GM18499 (cell line): ENCODE data around the gene SCLT1.

Experiments used
- ATAC-seq: cut with Tn5 transposase; IDR thresholded peaks from one replicate; pipeline ENCODE4 v1.9.1; 2021; ENCODE audit warnings: moderate number of reproducible peaks; ENCODE audit not compliant: insufficient read depth, unreplicated experiment

The SCLT1 gene

DNA sequence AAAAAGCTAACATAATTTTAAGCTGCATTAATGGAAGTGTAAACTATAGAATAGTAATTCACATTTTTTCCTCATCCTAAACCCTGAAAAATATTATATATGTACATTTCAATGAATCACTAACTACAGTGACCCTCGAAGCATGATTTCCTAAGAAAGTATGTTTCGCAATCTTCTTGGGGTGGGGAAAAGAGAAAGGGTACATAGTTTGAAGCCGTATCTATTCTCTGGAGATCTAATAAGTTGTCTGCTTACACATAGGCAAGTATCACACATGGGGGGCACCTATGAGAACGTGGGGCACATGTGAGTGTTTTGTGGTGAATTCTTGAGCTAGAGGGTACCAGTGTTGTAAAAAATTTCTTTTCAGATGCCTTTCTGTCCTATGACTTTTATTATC, 212.7 kb downstream of the SCLT1 start:
- no peak for ATAC-seq

DNA sequence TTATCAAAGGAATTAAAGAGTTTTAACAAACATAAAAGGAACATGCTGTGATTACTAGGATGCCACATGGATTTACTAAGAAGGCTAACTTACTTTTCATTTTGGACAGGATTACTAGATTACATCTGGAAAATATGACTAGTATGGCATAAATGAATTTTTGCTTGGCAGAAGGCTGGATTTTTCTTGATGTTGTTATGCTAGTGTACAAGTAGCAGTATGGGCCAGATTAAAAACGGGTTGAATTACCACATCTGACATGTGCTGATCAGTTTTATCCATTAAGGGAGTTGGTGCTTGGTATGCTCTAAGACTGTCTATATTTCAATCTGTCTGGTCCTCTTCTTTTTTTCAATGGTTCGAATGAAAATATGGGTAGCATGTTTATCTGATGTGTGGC, 213.4 kb downstream of the SCLT1 start:
- ATAC-seq: no peak

DNA sequence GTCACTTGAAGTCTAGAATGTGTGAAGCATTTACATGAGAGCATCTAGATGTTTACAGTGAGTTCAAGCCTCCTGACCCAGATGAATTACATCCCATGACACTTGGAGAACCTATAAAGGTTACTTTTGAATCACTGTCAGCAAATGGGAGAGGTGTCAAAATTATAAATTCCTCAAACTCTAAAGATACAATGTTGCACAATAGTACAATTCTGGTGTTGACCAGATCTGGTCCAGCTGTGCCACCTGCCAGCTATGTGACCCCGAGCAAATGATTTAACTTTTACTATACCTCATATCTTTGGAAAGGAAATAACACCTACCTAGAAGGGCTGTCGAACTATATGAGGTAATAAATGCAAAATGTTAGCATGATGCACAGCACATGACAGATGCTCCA, 214.1 kb downstream of the SCLT1 start:
- ATAC-seq: no peak

DNA sequence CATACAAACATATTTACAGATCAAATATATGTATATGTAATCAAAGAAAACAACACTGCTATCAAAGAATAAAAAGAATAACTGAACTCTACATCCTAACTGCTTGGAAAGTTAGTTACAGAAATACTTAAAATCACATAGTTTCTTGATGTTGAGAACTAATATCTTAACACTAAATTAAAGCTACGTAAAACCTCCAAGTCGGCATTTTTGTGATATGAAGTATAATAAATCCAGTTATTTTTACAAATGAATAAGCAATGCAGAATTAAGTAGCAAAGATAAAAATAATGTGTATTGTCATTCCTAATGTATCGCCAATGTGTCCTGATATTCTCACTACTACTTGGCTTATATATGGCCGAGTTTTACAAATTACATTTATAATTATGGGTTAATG, 215.4 kb downstream of the SCLT1 start:
- no peak for ATAC-seq

- no peak for ATAC-seq
Measured at GRCh38 chr4:128876200-128876599, 217.1 kb downstream of the SCLT1 start.

- no peak for ATAC-seq
Measured at GRCh38 chr4:128871948-128872347, 221.4 kb downstream of the SCLT1 start.

DNA sequence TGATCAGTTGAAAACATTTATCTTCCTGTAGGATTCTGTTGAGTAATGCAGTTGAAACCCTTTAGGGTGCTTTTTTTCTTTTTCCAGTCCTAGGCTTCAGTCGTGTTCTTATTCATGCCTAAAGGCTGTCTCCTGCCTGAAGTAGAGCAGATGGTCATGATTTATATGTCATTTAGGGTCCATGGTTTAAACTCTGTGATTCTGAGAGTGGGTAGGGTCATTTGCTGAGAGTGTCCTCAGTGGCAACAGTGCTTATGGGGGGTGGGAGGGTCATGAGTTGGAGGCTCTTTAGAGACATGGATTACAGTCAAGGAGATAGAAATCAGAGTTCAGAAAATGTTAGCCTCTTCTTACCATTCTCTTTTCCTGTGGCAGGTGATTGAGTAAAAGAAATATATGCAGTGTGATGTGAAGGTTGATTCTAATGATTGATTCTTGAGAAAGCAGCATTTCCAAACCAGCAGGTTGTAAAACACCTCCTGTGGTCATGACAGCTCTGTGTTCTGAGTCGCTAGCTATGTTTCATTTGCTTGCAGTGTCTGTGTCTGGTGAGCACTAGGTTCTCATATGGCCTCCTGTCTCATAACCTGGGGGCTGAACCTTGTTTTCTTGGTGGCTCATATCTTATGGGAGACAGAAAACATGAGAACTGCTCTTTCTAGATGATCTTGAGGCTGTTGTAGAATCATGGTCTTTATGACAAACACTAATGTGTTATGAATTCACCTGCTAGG, 223.4 kb downstream of the SCLT1 start:
- no peak for ATAC-seq

GRCh38 chr4:128868758-128869157, 224.6 kb downstream of the SCLT1 start:
- no peak for ATAC-seq

DNA sequence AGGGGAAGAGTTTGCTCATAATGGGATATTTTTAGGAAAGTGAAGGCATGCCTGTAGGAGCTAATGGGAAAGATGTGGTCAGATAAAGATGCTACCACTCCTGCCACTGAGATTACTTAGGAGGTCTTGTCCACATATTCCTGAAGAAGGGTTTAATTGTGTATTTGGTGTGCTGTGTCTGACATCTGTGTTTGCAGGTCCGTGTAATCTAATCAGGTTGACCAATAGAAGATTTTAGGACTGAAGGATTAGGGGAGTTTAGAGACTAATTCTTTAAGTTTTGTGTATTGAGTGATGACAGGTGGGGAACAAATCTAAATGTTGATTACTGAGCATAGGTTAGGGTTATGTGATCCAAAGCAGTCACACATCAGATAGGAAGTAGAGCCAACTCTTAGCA, 226.6 kb downstream of the SCLT1 start:
- ATAC-seq: no peak

- no peak for ATAC-seq
Measured at GRCh38 chr4:128866269-128866668, 227.1 kb downstream of the SCLT1 start.

- no peak for ATAC-seq
Measured at GRCh38 chr4:128865132-128865531, 228.2 kb downstream of the SCLT1 start.

- no peak for ATAC-seq
Measured at GRCh38 chr4:128863312-128864075, 229.8 kb downstream of the SCLT1 start.

- ATAC-seq: peak; percentile 41
Measured at GRCh38 chr4:128862608-128863311, 230.6 kb downstream of the SCLT1 start.

- ATAC-seq: no peak
Measured at GRCh38 chr4:128861856-128862518, 231.4 kb downstream of the SCLT1 start.

DNA sequence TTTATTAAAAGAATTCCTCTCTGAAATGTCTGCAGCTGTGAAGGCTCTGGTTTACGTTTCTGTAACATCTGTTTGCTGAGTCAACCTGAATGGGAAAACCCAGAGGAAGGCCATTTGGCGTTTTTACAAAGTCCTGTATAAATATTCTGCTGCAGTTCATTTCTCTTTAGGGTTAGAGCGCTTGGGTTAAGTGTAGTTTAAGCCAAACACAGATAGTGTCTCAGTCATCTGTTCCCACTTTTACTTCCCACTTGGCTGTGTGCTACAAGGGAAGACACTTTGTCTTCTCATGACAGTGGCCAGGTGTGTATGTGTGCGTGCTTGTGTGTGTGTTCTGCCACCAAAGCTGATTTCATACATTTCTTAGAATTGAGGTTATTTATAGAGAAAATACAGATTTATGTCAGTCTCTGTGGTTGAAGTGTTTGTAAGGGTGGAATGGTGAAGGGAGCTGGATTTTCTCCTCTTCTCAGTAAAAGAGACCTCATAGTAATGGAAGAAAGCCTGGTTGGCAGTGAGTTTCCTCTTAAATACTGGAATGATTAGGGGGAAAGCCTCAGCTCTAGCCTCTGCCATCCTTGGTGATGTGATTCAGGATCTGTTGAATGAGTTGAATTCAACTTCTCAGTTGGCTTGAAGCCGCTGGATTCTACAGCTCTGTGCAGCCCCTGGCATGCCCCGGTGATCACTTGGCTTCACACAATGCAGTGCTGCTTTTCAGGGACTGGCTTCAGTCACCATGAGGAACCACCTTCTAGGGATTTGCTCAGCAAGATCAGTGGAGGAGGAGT, 233.3 kb downstream of the SCLT1 start:
- ATAC-seq: no peak

DNA sequence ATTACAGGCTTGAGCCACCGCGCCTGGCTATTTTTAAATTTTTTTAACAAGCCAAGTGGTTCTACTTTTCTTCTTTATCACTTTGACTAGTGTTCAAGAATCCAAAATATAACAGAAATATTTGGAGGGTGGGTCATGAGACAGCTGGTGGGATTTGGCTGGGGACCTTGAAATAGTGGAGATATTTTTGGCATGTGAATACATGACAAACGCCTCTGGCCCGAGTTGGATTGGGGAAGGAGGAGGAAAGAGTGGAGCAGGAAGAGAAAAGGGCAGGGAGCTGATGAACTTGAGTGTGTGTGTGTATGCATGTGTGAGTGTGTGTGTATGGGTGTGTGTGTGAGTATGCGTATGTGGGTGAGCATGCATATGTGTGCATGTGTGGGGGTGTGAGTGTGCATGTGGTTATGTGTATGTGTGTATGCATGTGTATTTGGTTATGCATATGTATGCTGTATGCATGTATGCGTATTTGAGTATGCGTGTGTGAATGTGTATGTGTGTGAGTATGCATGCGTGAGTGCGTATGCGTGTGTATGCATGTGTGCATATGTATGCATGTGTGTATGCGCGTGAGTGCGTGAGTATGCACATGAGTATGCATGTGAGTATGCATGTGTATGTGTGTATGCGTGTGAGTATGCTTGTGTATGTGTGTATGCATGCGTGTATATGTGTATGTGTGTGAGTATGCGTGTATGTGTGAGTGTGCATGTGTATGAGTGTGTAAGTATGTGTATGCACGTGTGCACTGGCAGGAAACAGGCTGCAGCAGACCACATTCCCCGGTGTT, 234.3 kb downstream of the SCLT1 start:
- no peak for ATAC-seq

- no peak for ATAC-seq
Measured at GRCh38 chr4:128856246-128856645, 237.1 kb downstream of the SCLT1 start.

- ATAC-seq: no peak
Measured at GRCh38 chr4:128855621-128856020, 237.7 kb downstream of the SCLT1 start.

GRCh38 chr4:128854433-128854832, 238.9 kb downstream of the SCLT1 start:
- ATAC-seq: no peak
